ENCODE measurements around the gene DACT3. TPM values are rescaled to one million over a fixed set of nuclear protein-coding genes. Genes with fewer than 3 reads are reported as not detected.

DACT3 gene
- total and polyA plus RNA-seq, 2 of the 4 experiments (the other 2 are of a cell fraction), result 1.6 to 4.9 TPM

- Histone ChIP-seq H3K18ac (ENCODE audit: low read depth, low read length) (no peak overlapping the region), H2AFZ (replicated peaks; ENCODE audit: low read length, poor library complexity) (no peak overlapping the region), H2BK120ac (ENCODE audit: low read depth, low read length) (no peak overlapping the region), H3K27ac (ENCODE audit: insufficient read depth, low read length) (no peak overlapping the region), H3K4me2 (ENCODE audit: low read depth, low read length) (no peak overlapping the region), H4K8ac (ENCODE audit: low read depth in 2 of 2, low read length in 2 of 2) (no peak overlapping the region), H3K9me1 (ENCODE audit: insufficient read depth, low read length) (no peaks in the 10 kb centered on the region), H2BK15ac (ENCODE audit: low read depth, low read length) (no peak overlapping the region), H3K9ac (ENCODE audit: low read depth, low read length) (no peak overlapping the region), H3K79me1 (ENCODE audit: low read depth in 1 of 2, low read length in 2 of 2) (peaks cover 0 to 3% of the 10 kb centered on the region in 2 experiments; a peak in 1 of 4 replicates), H3K9me3 (ENCODE audit: control insufficient read depth, insufficient read depth, low read length) (no peaks in the 10 kb centered on the region), H2AK5ac (ENCODE audit: low read depth, low read length) (no peak overlapping the region), H2AK9ac (replicated peaks; ENCODE audit: low read depth, low read length, poor library complexity) (no peak overlapping the region), H2BK20ac (ENCODE audit: low read depth, low read length) (no peak overlapping the region), H3K56ac (ENCODE audit: extremely low read depth, insufficient read depth, low read length) (no peak overlapping the region), H3K4me1 (ENCODE audit: control insufficient read depth, insufficient read depth, low read length) (peaks cover 2% of the 10 kb centered on the region), H3K23ac (ENCODE audit: low read depth, low read length) (no peak overlapping the region), H4K5ac (ENCODE audit: low read depth, low read length) (no peak overlapping the region), H3K4ac (ENCODE audit: low read depth, low read length) (no peak overlapping the region), H3K27me3 (ENCODE audit: control insufficient read depth, insufficient read depth, low read length) (no peaks in the 10 kb centered on the region; the same call in 1 of the 2 replicates), H4K20me1 (ENCODE audit: insufficient read depth, low read length) (no peaks in the 10 kb centered on the region), H3K36me3 (ENCODE audit: control insufficient read depth, insufficient read depth, low read length) (no peaks in the 10 kb centered on the region), H3K14ac (replicated peaks; ENCODE audit: low read depth, low read length) (no peak overlapping the region), H4K91ac (ENCODE audit: insufficient read depth, low read depth, low read length) (no peak overlapping the region), H3K4me3 (ENCODE audit: insufficient read depth, low read depth, low read length) (no peak overlapping the region), H2BK5ac (ENCODE audit: low read depth, low read length, poor library complexity, severe bottlenecking) (no peak overlapping the region)
- no peak for ATAC-seq (ENCODE audit: low read depth)
- no TSS peak for BruUV-seq (replicated peaks)
- dilution Hi-C loops (cut with HindIII; ENCODE audit: low sequenced_read_pairs, unreplicated experiment) (no loop called here), in situ Hi-C loops (cut with MboI; ENCODE audit: low sequenced_read_pairs) (loop anchor here (10.0 kb wide), 1 partner anchor 130 kb away; no protein-coding TSS in a partner anchor), intact Hi-C loops (cut with micrococcal nuclease) (no loop called here)
- ChIA-PET POLR2A (ENCODE audit: unreplicated experiment) (no interaction called here), CTCF (no interaction called here)
- TF ChIP-seq BHLHE40 (IDR thresholded peaks at IDR 0.05; ENCODE audit: low read depth, low read length) (no peak), SMC3 (IDR thresholded peaks at IDR 0.05; ENCODE audit: low read depth, low read length) (no peak), NFE2L2 (IDR thresholded peaks at IDR 0.05; ENCODE audit: low read depth, low read length) (no peak), MAFK (IDR thresholded peaks at IDR 0.05; ENCODE audit: low read depth, low read length) (no peak), POLR2A (IDR thresholded peaks at IDR 0.05; ENCODE audit: low read depth, low read length) (no peak), MAZ (IDR thresholded peaks at IDR 0.05; ENCODE audit: borderline replicate concordance, low read depth, low read length) (no peak), RFX5 (IDR thresholded peaks at IDR 0.05; ENCODE audit: low read depth, low read length) (no peak), CEBPB (IDR thresholded peaks at IDR 0.05; ENCODE audit: low read depth, low read length) (no peak), RCOR1 (IDR thresholded peaks at IDR 0.05; ENCODE audit: insufficient replicate concordance, low read length) (no peak), CTCF (conservative IDR thresholded peaks at IDR 0.05; ENCODE audit: low read depth, low read length) (no peak), CHD1 (IDR thresholded peaks at IDR 0.05; ENCODE audit: low read depth, low read length) (no peak), ELK1 (IDR thresholded peaks at IDR 0.05; ENCODE audit: borderline replicate concordance, low read depth, low read length) (no peak), RAD21 (IDR thresholded peaks at IDR 0.05; ENCODE audit: low read length) (no peak), USF2 (IDR thresholded peaks at IDR 0.05; ENCODE audit: low read depth, low read length) (no peak), FOS (IDR thresholded peaks at IDR 0.05; ENCODE audit: low read depth, low read length) (no peak), MXI1 (IDR thresholded peaks at IDR 0.05; ENCODE audit: borderline replicate concordance, low read depth, low read length) (no peak)
- no peak for DNase-seq
- 80% methylated on average over 1 of the region's 8 CpGs; no CpG with 5 or more reads in 1 of the 2 experiments for WGBS, 2 experiments (ENCODE audit: extremely low coverage in 2 of 2, insufficient read length in 1 of 2)
These were observed 4.1 kb upstream of the DACT3 start for GRCh38 chr19:46665072-46665471.
